Bone marrow (tissue), 2 donors: ENCODE results near the gene CDH13.

Experiments used
- DNase-seq, 2 donors: peaks; one replicate each; lab custom pipeline; 2025; lab: John Stamatoyannopoulos, UW

CDH13 gene

DNA sequence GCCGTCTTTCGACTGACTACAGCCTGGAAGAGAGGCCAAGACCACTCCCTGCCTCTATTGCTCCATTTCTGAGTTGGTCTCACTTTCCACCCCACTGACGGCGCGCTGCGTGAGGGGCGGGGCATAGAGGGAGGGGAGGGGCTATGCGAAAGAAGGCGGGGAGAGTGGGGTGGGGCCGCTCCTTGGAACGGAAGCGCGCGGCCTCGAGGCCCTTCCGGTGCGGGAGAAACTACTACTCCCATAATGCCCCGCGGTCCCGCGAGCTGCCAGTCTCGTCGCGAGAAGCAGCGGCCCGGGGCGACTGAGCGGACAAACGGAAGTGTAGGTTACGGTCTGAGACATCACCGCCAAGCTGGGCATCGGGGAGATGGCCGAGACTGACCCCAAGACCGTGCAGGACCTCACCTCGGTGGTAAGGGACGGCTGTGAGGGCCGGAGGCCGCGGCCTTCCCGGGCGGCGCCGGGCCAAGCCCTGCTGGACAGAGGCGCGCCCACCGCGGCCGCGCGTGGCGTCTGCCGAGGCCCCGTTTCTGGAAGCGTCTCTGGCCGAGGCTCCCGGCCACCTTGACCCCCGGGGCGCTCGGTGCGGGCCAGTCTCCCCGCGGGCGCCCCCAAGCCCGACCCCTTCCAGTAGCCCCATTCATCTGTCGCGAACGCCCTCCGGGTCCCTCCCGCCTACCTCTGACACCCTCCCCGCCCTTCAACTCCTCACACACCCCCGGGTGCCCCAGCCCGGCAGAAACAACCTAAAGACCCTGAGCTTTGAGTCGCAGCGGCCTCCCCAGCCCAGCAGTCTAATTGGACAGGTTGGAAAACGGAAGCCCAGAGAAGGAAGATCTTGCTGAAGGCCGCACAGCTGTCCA is 1181.2 kb downstream of the CDH13 start, which contains the start of gene HSBP1:
HSBP1 (plus strand) TSS at position 269 of the 863 bp plus-strand sequence; CDS start at position 368, 99 bp downstream.
- DNase-seq: peak; percentile 64 to 78

GRCh38 chr16:83808573-83809014 is 1181.8 kb downstream of the CDH13 start:
- no peak for DNase-seq

DNA sequence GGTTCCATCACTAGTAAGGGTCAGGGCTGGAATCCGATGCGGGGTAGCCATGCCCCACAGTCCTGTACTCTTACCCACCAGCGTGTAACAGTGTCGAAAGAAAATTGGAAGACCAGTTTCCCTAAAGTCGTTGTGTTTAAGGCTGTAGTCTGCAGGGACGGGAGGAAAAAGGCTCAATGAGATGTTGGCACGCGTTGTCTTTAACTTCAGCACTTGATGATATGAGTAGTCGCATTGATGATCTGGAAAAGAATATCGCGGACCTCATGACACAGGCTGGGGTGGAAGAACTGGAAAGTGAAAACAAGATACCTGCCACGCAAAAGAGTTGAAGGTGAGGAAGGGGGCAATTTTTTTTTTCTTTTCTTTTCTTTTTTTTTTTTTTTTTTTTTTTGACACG is 1182.3 kb downstream of the CDH13 start:
- no peak for DNase-seq

DNA sequence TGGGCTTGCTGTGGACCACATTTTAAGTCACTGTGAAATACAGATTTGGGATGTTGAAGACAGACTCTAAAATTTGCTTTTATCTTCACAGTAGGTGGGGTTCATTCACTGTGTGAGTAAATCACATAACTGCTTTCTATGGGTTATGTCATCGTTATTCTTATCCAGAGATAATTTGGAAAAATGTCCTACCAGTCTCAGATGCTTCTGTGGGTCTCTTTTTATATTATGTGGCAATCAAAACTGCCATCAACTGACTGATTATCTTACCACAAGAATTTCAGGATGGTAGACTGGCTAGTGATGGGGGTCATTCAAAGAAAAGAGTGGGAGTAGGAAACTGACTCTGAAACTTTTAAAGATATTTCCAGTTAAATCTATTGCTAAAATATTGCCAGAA is 1184.1 kb downstream of the CDH13 start:
- DNase-seq: no peak

DNA sequence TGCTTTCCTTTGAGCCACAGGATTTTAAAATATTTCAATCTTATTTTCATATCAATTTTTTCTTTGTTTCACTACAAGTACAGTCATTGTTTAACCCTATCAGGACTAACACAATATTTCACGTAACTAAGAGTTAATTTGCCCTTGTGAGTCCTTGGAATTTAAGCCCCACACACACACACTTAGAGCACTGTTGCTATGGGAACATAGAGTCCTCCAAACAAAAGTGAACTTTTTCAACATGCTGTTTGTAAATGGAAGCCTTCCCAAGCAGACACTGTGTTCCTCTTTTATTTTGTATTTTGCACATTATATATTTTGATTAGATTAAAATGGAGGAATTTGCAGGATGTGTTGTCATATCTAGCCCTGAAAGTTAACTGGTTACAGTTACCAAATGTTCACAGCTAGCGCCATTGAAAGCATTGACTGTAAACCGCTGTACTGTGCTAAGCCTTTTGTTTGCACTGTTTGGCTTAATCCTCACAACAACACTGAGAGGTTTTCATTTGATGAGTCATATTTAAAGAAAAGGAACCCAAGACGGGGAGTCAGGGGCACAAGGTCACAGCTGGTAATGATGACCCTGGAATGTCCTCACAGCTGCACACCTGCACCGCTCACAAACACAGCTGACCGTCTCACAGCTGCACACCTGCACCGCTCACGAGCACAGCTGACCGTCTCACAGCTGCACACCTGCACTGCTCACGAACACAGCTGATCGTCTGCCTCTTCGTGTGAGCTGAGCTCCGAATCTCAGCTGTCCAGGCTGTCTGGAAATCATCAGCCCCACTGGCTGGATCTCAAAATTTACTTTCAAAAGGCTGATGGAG is 1187.3 kb downstream of the CDH13 start:
- DNase-seq: peak in 1 of 2 donors; percentile 22

DNA sequence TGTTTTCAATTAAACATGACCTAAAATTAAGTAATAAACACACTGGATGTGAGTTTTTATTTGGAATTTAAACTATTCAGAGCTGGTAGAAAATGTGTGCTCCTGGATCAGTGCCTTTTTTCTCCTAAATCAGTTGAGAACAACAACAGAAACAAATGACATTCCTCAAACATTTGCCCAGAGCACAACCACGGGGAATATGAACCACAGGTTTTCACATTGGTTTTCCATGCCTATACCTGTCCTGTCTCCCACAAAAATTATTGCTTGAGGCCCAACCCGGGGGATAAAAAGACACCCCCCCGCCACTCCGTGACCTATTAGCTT is 1187.9 kb downstream of the CDH13 start:
- DNase-seq: no peak

- DNase-seq: no peak
Observed at GRCh38 chr16:83817022-83817421, 1190.3 kb downstream of the CDH13 start.

DNA sequence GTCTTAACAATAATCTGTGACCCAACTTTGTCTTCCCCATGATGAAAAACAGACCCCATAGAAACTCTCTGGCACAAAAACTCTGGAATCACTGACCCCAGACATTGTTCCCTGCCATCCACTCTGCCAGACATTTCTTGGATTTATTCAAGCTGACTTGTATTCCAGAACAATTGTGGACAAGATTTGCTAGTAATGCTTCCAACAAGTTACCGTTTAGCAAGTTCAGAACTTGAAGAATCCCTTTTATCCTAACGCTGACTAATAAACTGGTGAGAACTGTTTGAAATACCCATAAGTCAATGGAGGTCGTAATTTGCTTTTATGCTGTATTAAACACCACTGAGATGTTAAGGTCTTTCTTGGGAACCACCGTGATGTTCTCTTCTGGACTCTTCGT is 1191.5 kb downstream of the CDH13 start:
- no peak for DNase-seq

DNA sequence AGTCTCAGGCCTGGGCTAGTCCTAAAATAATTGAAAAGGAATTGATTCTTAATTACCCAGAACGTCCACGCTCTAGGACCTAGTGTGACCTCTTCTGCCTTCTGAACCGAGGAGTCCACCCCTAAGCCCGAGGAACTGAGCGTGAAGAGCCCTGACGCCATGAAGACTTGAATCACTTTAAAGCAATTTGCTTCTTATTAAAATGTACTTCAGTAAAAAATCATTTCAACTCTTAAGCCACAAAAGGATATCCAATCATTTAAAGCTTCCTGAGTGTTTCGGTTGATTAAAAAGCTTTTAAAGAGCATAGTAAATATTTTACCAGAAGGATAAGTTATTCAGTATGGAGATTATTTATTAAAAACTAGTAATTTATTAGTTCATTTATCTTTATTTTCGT is 1192.6 kb downstream of the CDH13 start:
- DNase-seq: no peak

DNA sequence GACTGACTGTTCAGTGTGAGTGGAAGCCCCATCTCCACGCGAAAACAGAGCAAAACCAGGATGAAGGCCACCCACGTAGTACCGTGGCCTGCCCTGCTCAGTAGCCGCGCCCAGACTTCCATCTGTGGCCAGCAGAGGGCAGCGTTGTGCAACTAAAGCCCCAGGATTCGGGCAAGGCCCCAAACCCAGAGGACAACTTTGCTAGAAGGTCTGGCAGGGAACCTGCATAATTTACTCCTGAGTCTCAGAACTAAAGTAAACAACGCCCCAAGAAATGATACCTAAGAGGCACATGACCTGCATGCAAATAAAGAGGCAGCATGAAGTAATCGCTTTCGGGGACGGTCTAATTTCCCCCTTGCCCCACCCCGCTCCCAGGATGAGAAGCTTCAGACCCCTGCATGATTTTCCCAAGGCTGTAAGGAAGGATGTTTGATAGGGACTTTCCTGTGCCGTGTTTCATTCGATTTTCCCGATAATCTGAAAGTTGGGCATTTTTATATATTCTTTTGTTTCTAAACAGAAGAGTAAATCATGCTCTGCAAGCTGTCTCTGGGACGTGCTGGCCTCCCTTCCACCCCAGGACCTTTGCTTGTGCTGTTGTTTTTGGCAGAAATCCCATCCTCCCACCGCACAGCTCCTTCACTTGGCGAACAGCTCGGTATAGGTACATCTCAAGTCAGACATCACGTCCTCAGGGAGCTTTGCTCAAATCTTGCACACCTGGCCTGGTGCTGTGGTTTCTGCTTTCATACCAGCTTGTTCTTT is 1199.6 kb downstream of the CDH13 start:
- DNase-seq: peak; percentile 54 to 60

DNA sequence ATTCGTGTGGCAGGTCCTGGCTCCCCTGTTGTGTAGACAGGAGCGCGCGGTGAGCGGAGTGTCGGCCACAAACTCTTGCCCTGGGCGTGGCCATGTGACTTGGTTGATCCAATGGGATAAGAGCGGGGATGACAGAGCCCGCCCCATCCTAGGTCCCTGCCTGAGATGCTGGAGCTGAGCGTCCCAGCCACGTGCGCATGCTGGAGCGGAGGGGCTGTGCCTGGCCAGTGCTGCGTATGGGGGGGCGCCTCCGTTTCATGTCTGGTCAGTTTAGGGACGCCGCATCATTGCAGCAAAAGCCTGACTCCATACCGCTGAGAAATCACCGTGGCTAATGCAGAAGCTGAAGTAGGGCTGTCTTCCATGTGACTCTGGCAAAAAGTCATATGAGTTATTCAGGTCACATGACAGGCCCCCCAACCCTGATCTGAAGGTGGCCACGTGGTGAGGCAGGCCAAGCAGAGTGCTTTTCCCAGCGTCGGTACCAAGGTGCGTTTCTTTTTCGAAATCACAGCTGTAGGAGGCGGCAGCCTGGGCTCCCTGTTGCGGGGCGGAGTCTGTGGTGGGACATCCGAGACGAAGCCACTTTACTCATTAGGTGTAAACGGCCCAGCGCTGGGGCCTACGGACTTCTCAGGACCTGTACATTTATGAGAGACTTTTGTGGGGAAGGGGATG is 1203.5 kb downstream of the CDH13 start:
- no peak for DNase-seq

GRCh38 chr16:83830769-83831455 is 1204.1 kb downstream of the CDH13 start:
- DNase-seq: no peak

DNA sequence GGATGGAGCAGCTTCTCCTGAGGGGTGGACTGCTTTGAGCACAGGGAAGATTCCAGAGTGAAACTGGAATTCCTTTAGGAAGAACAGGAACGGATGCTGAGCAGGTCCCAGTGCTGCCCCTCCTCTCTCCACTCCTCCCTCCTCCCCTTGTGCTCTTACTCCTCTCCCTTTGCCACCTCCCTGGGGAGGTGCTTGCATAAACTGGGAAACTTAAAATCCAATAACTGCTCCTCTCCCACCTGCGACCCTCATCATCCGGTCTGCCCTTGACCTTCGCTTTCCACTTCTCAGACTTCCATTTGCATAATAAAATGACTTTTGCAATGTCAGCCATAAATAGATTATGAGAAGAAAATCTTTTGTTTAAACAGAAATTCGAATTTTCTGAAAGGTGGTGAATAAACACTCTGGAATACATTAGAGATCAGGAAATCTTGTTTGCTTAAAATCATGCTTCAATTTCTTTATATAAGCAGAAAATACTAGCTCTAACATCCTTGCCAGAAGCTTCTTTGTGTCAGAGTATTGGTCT is 1204.8 kb downstream of the CDH13 start:
- DNase-seq: no peak

GRCh38 chr16:83833921-83834320 is 1207.2 kb downstream of the CDH13 start:
- no peak for DNase-seq

DNA sequence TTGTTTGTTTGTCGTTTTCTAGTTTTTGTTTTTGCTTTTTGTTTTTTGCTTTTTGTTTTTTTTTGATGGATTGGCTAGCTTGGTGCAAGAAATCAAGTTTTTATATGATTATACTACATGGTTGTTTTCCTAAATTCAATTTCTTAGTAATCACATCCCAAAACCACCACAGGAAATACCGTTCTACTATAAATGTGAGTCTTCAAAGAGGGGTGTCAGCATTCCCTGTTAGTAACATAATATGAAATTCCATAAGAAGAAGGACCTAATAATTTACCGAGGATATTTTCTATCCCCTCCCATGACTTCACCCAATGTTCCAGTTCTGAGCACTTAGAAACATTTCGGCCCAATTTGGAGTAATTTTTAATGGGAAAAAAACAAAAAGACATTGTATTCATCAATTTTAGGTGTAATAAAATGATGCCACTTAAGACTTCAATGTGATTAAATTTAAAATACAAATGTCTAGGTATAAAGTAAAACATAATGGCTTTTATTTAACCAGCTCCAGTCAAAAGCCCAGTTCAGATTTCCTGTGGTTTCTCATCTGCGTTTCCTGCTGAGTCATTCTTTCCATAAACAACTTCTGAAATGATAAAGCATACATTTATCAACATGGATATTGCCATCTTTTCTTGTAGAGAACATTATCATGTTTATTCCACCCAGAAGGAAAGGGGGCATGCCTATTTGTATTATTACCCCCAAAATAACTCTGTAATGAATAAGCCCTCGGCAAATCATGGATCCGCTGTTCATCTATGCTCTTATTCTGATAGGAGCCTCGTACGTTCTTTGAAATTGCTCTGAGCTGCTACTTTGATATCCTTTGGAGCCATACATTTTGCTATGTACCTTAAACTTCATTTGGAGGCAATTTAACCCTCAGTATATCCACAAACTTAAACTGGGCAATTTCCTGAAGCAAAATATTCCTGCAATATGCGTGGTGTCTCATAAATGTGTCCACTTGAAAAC is 1209.1 kb downstream of the CDH13 start:
- peak in 1 of 2 donors; percentile 77 for DNase-seq

GRCh38 chr16:83837566-83837965 is 1210.8 kb downstream of the CDH13 start:
- no peak for DNase-seq

DNA sequence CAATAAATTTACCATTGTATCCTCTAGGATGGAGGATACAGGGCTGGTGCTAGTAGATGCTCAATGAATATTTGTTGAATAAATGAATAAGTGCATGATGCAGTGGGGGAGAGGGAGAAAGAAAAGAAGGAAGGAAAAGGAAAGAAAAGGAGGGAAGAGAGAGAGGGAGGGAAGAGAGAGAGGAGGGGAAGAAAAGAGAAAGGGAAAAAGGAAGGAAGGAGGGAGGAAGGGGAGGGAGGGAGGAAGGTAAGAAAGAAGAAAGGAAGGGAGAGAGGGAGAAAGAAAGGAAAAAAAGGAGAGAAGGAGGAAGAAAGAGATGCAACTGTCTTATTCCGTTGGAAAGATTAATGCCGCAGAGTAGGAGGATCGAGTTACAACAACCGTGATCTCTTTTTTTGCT is 1211.4 kb downstream of the CDH13 start:
- DNase-seq: no peak

DNA sequence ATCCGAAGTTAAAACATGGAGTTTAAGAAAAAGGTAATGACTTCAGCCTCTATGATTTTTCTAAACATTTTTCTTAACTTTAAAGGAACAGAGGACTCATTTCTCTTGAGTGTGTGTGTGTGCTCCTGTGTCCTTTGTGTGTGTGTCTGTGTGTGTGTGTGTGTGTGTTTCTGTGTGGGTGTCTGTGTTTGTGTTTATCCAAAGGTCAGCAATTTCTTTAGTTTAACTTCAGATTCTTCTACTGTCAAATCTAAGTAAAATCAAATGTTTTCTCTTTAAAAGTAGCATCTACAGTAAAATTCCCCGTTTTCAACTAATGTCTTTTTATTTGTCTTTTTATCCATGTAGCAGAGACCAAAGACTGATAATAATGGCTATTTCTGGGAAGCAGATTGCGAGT is 1212.8 kb downstream of the CDH13 start:
- no peak for DNase-seq

- DNase-seq: no peak
Observed at GRCh38 chr16:83840060-83840617, 1213.4 kb downstream of the CDH13 start.
